T-helper 1 cell treated with Interleukin-12 subunit alpha and Interleukin-12 subunit beta and Interleukin-4 antibody, amounts not matched to agents 30 ng/mL and 1 ng/mL, for 36 hours (primary cell): ENCODE measurements around the gene CNTN5. TPM values are rescaled to one million over a fixed set of nuclear protein-coding genes. Genes with fewer than 3 reads are reported as not detected.

ENCODE experiments used
- intact Hi-C: fragments of 100-400 bp; cut with micrococcal nuclease; formaldehyde crosslinking; loops from one replicate; pipeline ENCODE4 v1.15.1; 2024
- total RNA-seq: library from RNA; stranded (reverse); gene quantifications from 2 replicates; pipeline ENCODE4 v1.2.3, GENCODE V29; 2022

Gene CNTN5
- total RNA-seq, 1 donor from 2014 or later, result not detected

- intact Hi-C loops, result no loop called here
These were observed 572.4 kb downstream of the CNTN5 start for GRCh38 chr11:99593197-99593596.

- intact Hi-C loops, result no loop called here
These were observed 580.4 kb downstream of the CNTN5 start for GRCh38 chr11:99601179-99601578.

GRCh38 chr11:99614352-99614751 is 593.6 kb downstream of the CNTN5 start:
- intact Hi-C loops, result no loop called here

- intact Hi-C loops, result no loop called here
These were observed 609.9 kb downstream of the CNTN5 start for GRCh38 chr11:99630629-99631028.

GRCh38 chr11:99631618-99632017 is 610.9 kb downstream of the CNTN5 start:
- intact Hi-C loops, result no loop called here

- intact Hi-C loops, result no loop called here
These were observed 612.2 kb downstream of the CNTN5 start for GRCh38 chr11:99632969-99633368.

GRCh38 chr11:99634581-99634980 is 613.8 kb downstream of the CNTN5 start:
- intact Hi-C loops, result no loop called here

GRCh38 chr11:99638073-99638553 is 617.4 kb downstream of the CNTN5 start:
- intact Hi-C loops, result no loop called here

- intact Hi-C loops, result no loop called here
These were observed 619.9 kb downstream of the CNTN5 start for GRCh38 chr11:99640671-99641070.

- intact Hi-C loops, result no loop called here
These were observed 625.2 kb downstream of the CNTN5 start for GRCh38 chr11:99645934-99646333.

- intact Hi-C loops, result no loop called here
These were observed 649.4 kb downstream of the CNTN5 start for GRCh38 chr11:99670067-99670676.

GRCh38 chr11:99671808-99672409 is 651.2 kb downstream of the CNTN5 start:
- intact Hi-C loops, result no loop called here

- intact Hi-C loops, result no loop called here
These were observed 655.5 kb downstream of the CNTN5 start for GRCh38 chr11:99676292-99676691.

- intact Hi-C loops, result no loop called here
These were observed 661.4 kb downstream of the CNTN5 start for GRCh38 chr11:99682171-99682570.

GRCh38 chr11:99682646-99683045 is 661.9 kb downstream of the CNTN5 start:
- intact Hi-C loops, result no loop called here

GRCh38 chr11:99683933-99684332 is 663.2 kb downstream of the CNTN5 start:
- intact Hi-C loops, result no loop called here

- intact Hi-C loops, result no loop called here
These were observed 666.1 kb downstream of the CNTN5 start for GRCh38 chr11:99686838-99687237.

- intact Hi-C loops, result no loop called here
These were observed 666.6 kb downstream of the CNTN5 start for GRCh38 chr11:99687320-99687719.

GRCh38 chr11:99693941-99694492 is 673.3 kb downstream of the CNTN5 start:
- intact Hi-C loops, result no loop called here

GRCh38 chr11:99695106-99695505 is 674.4 kb downstream of the CNTN5 start:
- intact Hi-C loops, result no loop called here

GRCh38 chr11:99706848-99707247 is 686.1 kb downstream of the CNTN5 start:
- intact Hi-C loops, result no loop called here

- intact Hi-C loops, result no loop called here
These were observed 688.4 kb downstream of the CNTN5 start for GRCh38 chr11:99708928-99709672.
